ENCODE data around the gene PDE3A. TPM values are rescaled to one million over a fixed set of nuclear protein-coding genes. Genes with fewer than 3 reads are reported as not detected.

The PDE3A gene
- total RNA-seq, 2 experiments from 2014 or later = not detected

GRCh38 chr12:20415028-20415427 lies 46.7 kb downstream of the PDE3A start:
- no peaks in the 10 kb centered on the region for H4K20me1 ChIP-seq (ENCODE audit: insufficient read depth, low read length)
- no peak for TF ChIP-seq CTCF (conservative IDR thresholded peaks at IDR 0.05; ENCODE audit: low read length)
- no peak for TF ChIP-seq EZH2phosphoT487 (IDR thresholded peaks at IDR 0.05; ENCODE audit: borderline replicate concordance, low read depth, low read length)
- no peak overlapping the region for H3K4me3 ChIP-seq (ENCODE audit: low read depth, low read length, poor library complexity, severe bottlenecking)
- intact Hi-C loops (cut with micrococcal nuclease; ENCODE audit: unreplicated experiment) = no loop called here
- H3K27ac ChIP-seq (ENCODE audit: low read depth, low read length, poor library complexity, severe bottlenecking) = no peak overlapping the region
- no TSS peak for BruUV-seq (replicated peaks)
- no peak for DNase-seq (ENCODE audit: low spot score)
- ChIA-PET CTCF (ENCODE audit: unreplicated experiment) (no interaction called here), POLR2A (no interaction called here)
- no peak overlapping the region for H2AFZ ChIP-seq (ENCODE audit: low read length)
- H3K36me3 ChIP-seq (ENCODE audit: insufficient read depth, low read length) = no peaks in the 10 kb centered on the region
- H3K9me3 ChIP-seq (ENCODE audit: low read length) = no peaks in the 10 kb centered on the region
- no peak overlapping the region for H3K4me2 ChIP-seq (ENCODE audit: low read length)
- no peaks in the 10 kb centered on the region for H3K4me1 ChIP-seq (ENCODE audit: insufficient read depth, low read length, poor library complexity, severe bottlenecking)
- H3K9me2 ChIP-seq (ENCODE audit: insufficient read depth, low read length) = no peaks in the 10 kb centered on the region
- no peaks in the 10 kb centered on the region for H3K79me2 ChIP-seq (ENCODE audit: insufficient read depth, low read depth, low read length)

- intact Hi-C loops (cut with micrococcal nuclease; ENCODE audit: unreplicated experiment) = no loop called here
- Histone ChIP-seq H3K4me3 (ENCODE audit: low read depth, low read length, poor library complexity, severe bottlenecking) (no peak overlapping the region), H4K20me1 (ENCODE audit: insufficient read depth, low read length) (no peaks in the 10 kb centered on the region), H3K27ac (ENCODE audit: low read depth, low read length, poor library complexity, severe bottlenecking) (no peak overlapping the region), H3K79me2 (ENCODE audit: insufficient read depth, low read depth, low read length) (no peaks in the 10 kb centered on the region), H3K36me3 (ENCODE audit: insufficient read depth, low read length) (no peaks in the 10 kb centered on the region), H3K9me2 (ENCODE audit: insufficient read depth, low read length) (no peaks in the 10 kb centered on the region), H3K4me2 (ENCODE audit: low read length) (no peak overlapping the region), H3K9me3 (ENCODE audit: low read length) (no peaks in the 10 kb centered on the region), H3K4me1 (ENCODE audit: insufficient read depth, low read length, poor library complexity, severe bottlenecking) (no peaks in the 10 kb centered on the region), H2AFZ (ENCODE audit: low read length) (no peak overlapping the region)
- no peak for DNase-seq (ENCODE audit: low spot score)
- no TSS peak for BruUV-seq (replicated peaks)
- ChIA-PET POLR2A (no interaction called here), CTCF (ENCODE audit: unreplicated experiment) (no interaction called here)
- no peak for TF ChIP-seq CTCF (conservative IDR thresholded peaks at IDR 0.05; ENCODE audit: low read length)
- TF ChIP-seq EZH2phosphoT487 (IDR thresholded peaks at IDR 0.05; ENCODE audit: borderline replicate concordance, low read depth, low read length) = no peak
Observed at GRCh38 chr12:20415641-20416040, 47.3 kb downstream of the PDE3A start.

GRCh38 chr12:20420557-20420956 lies 52.2 kb downstream of the PDE3A start:
- Histone ChIP-seq H4K20me1 (ENCODE audit: insufficient read depth, low read length) (no peaks in the 10 kb centered on the region), H3K79me2 (ENCODE audit: insufficient read depth, low read depth, low read length) (no peaks in the 10 kb centered on the region), H3K4me3 (ENCODE audit: low read depth, low read length, poor library complexity, severe bottlenecking) (no peak overlapping the region), H3K36me3 (ENCODE audit: insufficient read depth, low read length) (no peaks in the 10 kb centered on the region), H3K9me2 (ENCODE audit: insufficient read depth, low read length) (no peaks in the 10 kb centered on the region), H3K4me2 (ENCODE audit: low read length) (no peak overlapping the region), H3K27ac (ENCODE audit: low read depth, low read length, poor library complexity, severe bottlenecking) (no peak overlapping the region), H2AFZ (ENCODE audit: low read length) (no peak overlapping the region), H3K9me3 (ENCODE audit: low read length) (no peaks in the 10 kb centered on the region), H3K4me1 (ENCODE audit: insufficient read depth, low read length, poor library complexity, severe bottlenecking) (no peaks in the 10 kb centered on the region)
- CTCF ChIA-PET (ENCODE audit: unreplicated experiment) = no interaction called here
- intact Hi-C loops (cut with micrococcal nuclease; ENCODE audit: unreplicated experiment) = no loop called here
- BruUV-seq (replicated peaks) = no TSS peak
- TF ChIP-seq EZH2phosphoT487 (IDR thresholded peaks at IDR 0.05; ENCODE audit: borderline replicate concordance, low read depth, low read length) = no peak
- TF ChIP-seq CTCF (conservative IDR thresholded peaks at IDR 0.05; ENCODE audit: low read length) = no peak
- POLR2A ChIA-PET = interaction anchor here (0.5 to 1.5 kb wide), 3 partner anchors 20 to 81 kb away, joined by 3 to 4 read pairs (median 3); no protein-coding TSS in a partner anchor
- no peak for DNase-seq (ENCODE audit: low spot score)
